SK-N-SH (cell line): ENCODE measurements around the gene LEF1.

Experiments used
- FOXM1 ChIP-seq: IDR thresholded peaks from 2 replicates; pipeline ENCODE4 v1.4.0; 2012; ENCODE audit warnings: low read depth, mild to moderate bottlenecking
- YY1 ChIP-seq: IDR thresholded peaks from 2 replicates; pipeline ENCODE4 v1.4.0; 2012; ENCODE audit warnings: low read depth, mild to moderate bottlenecking

DNA sequence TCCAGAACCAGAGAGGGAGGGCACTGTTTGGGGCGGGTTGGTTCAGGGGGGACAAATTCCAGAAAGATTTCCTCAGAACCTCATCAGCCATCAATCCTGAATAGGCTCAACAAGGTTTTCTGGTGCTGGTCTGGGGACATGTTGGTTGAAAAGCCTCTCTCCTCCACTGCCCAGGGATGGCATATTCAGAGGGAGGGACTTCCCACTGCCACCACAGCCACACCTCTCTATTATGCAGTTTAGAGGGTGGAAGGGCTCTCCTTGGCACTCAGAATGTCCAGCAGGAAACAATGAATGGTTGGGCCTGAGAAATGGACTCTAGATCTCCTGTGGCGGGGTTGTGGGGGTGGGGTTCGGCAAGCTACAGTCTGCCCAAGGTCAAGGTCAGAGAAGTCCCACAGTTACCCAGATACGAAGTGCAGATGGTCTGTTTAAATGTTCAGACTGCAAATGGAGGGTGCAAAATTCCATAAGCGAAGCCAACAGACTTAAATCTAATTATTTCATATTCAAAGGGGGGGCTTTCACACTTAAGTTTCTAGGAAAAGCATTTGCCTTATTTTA, 70.7 kb downstream of the LEF1 start:
- TF ChIP-seq YY1: no peak
- no peak for TF ChIP-seq FOXM1
